Measurements from ENCODE around the gene REEP1.

DNA sequence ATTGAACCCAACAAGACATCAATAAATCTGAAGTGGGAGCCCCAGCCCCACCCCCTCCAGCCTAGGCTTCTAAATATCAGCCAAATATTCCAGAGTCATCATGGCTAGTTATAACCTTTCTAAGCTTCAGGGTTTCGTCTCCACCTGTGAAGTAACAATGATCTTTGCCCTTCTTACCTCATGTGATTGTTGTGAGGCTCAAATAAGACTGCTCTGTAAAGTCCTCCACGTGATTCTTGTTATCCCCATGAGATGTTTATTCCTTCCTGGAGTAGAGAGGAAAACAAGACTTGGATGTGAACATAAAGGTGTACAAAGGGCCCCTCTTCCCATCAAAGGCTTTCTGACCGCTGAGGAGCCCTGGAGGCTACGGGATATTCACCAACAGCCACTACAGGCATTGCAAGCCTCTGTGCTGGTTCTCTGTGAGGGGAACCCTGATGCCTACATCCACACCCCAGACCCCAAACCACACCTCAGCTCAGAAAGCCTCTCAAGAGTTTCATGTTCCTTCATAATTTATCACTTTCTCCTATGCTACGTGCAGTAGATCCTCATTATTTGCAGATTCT lies 20.1 kb upstream of the REEP1 start:
- TF ChIP-seq POLR2AphosphoS5 (IDR thresholded peaks at IDR 0.05; ENCODE audit: low read depth, low read length) (no peak), TAF1 (IDR thresholded peaks at IDR 0.05; ENCODE audit: low read depth, low read length) (no peak), POLR2A (IDR thresholded peaks at IDR 0.05; ENCODE audit: low read depth, low read length) (no peak), POU2F2 (IDR thresholded peaks at IDR 0.05; ENCODE audit: low read depth, low read length) (no peak)
